Measurements from ENCODE around the gene SAG.

The SAG gene

DNA sequence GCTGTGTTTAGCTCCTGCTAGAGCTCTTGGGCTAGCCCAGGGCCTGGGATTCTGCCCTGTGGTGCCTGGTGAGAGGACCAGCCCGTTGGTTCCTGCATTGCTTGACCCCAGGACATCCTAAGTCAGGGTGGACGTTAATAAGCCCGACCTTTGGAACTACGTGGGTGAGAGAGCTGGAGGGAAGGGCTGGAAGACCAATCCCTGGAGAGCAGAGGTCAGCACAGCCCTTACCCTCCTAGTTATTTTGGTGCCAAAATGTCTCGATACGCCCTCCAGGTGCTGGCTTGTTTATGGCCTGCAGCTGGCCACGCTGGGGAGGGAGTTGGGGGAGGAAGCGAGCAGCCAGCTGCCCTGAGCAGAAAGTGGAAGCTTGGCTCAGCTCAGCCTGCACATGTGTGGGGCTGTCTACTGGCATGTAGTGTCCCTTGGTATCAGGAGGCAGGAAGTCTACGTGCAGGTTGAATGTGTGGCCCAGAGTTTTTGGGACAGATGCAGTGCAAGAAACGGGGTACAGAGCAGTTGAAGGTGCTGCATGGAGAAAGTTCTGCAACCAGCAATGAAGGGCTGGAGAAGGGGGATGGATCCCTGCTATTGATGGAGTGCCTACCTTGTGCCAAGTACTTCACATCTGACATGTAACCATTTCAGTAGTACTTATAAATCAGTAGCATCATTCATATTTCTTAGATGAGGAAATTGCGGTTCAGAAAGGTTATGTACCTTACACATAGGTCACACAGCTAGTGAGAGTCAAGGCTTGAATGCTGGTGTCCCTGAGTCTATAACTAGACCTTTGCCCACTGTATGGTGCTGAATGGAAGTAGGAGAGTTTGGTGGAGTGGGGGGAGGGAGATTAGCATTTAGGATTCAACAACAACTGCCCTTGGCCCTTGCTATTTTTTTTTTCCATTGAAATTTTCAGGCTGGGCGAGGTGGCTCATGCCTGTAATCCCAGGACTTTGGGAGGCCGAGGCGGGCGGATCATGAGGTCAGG, 41.7 kb downstream of the SAG start:
- Histone ChIP-seq H3K4me1 (ENCODE audit: control insufficient read depth in 1 of 2, insufficient read depth in 2 of 2, low read length in 2 of 2) (peaks cover 4 to 5% of the 10 kb centered on the region in 2 donors), H3K9me3 (ENCODE audit: control insufficient read depth in 1 of 2, low read length in 2 of 2) (no peaks in the 10 kb centered on the region), H3K27me3 (ENCODE audit: low read depth, low read length) (no peaks in the 10 kb centered on the region), H3K36me3 (ENCODE audit: control insufficient read depth in 1 of 2, insufficient read depth in 2 of 2, low read length in 2 of 2) (no peaks in the 10 kb centered on the region), H3K4me3 (ENCODE audit: low read depth in 1 of 2, low read length in 2 of 2) (no peak overlapping the region), H3K27ac (ENCODE audit: low read length) (no peak overlapping the region)

DNA sequence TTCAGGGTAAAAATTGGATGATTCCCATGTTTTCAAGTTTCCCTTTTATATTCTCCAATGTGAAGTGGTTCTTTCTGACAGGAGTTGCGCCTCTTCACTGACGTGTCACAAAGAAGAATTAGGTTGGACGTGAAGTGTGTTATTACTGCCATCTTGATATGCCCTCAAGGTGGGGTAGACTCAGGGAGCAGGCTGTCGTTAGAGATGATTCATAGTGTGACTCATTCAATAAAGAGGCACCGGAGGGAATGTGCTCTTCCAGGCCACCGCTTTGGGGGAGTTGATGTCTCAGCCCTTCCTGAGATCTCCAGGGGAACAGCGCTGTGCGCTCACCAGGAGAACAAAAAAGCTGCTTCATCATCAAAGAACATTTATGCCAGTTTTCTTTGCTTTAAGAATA, 43.1 kb downstream of the SAG start:
- Histone ChIP-seq H3K27ac (ENCODE audit: low read length) (no peak overlapping the region), H3K36me3 (ENCODE audit: control insufficient read depth in 1 of 2, insufficient read depth in 2 of 2, low read length in 2 of 2) (no peaks in the 10 kb centered on the region)

GRCh38 chr2:233351423-233351822, 43.8 kb downstream of the SAG start:
- no peak overlapping the region for H3K27ac ChIP-seq (ENCODE audit: low read length)
- H3K9me3 ChIP-seq (ENCODE audit: control insufficient read depth in 1 of 2, low read length in 2 of 2): no peaks in the 10 kb centered on the region
- no peaks in the 10 kb centered on the region for H3K36me3 ChIP-seq (ENCODE audit: control insufficient read depth in 1 of 2, insufficient read depth in 2 of 2, low read length in 2 of 2)
- H3K4me1 ChIP-seq (ENCODE audit: control insufficient read depth in 1 of 2, insufficient read depth in 2 of 2, low read length in 2 of 2): peaks cover 5 to 15% of the 10 kb centered on the region in 2 donors
- no peak overlapping the region for H3K4me3 ChIP-seq (ENCODE audit: low read depth in 1 of 2, low read length in 2 of 2)
- no peaks in the 10 kb centered on the region for H3K27me3 ChIP-seq (ENCODE audit: low read depth, low read length)

More for the DNA sequence above, 43.1 kb downstream of the SAG start:
- H3K27me3 ChIP-seq (ENCODE audit: low read depth, low read length): no peaks in the 10 kb centered on the region
- H3K9me3 ChIP-seq (ENCODE audit: control insufficient read depth in 1 of 2, low read length in 2 of 2): no peaks in the 10 kb centered on the region
- no peak overlapping the region for H3K4me3 ChIP-seq (ENCODE audit: low read depth in 1 of 2, low read length in 2 of 2)
- H3K4me1 ChIP-seq (ENCODE audit: control insufficient read depth in 1 of 2, insufficient read depth in 2 of 2, low read length in 2 of 2): peaks cover 5 to 9% of the 10 kb centered on the region in 2 donors

- Histone ChIP-seq H3K36me3 (ENCODE audit: control insufficient read depth in 1 of 2, insufficient read depth in 2 of 2, low read length in 2 of 2) (no peaks in the 10 kb centered on the region), H3K27me3 (ENCODE audit: low read depth, low read length) (no peaks in the 10 kb centered on the region), H3K4me1 (ENCODE audit: control insufficient read depth in 1 of 2, insufficient read depth in 2 of 2, low read length in 2 of 2) (peaks cover 5 to 20% of the 10 kb centered on the region in 2 donors), H3K9me3 (ENCODE audit: control insufficient read depth in 1 of 2, low read length in 2 of 2) (no peaks in the 10 kb centered on the region), H3K4me3 (ENCODE audit: low read depth in 1 of 2, low read length in 2 of 2) (no peak overlapping the region), H3K27ac (ENCODE audit: low read length) (no peak overlapping the region)
Measured at GRCh38 chr2:233352141-233352842, 44.7 kb downstream of the SAG start.

DNA sequence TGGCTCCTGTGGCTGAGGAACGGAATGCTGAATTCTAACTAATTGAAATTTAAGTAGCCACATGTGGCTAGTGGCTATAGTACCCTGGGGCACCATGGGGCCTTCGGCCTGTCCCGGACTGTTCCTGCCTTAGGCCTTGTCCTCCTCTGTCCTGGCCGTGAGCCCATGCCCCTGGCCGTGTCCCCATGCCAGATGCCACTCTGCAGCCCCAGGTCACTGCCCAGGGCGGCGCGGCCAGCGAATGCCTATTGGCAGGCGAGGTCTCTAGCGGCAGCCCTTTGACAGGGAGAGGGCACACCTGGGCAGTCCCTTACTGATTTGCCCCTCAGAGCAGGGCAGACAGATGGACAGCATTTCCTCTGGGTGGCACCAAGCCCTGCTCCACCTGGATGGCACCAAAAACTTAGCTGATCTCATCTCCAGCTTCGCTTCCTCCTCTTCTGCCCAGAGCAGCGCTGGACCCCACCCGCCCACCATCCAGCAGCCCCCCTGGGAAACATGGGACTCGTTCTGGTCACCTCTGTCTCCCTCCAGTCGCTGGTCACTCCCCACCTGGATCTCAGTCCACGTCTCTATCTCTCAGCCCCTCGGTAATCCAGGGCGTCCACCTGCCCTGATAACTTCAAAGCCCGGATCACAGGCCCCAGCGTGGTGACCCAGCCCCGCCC, 45.6 kb downstream of the SAG start:
- Histone ChIP-seq H3K4me1 (ENCODE audit: control insufficient read depth in 1 of 2, insufficient read depth in 2 of 2, low read length in 2 of 2) (peaks cover 5 to 27% of the 10 kb centered on the region in 2 donors), H3K9me3 (ENCODE audit: control insufficient read depth in 1 of 2, low read length in 2 of 2) (no peaks in the 10 kb centered on the region), H3K36me3 (ENCODE audit: control insufficient read depth in 1 of 2, insufficient read depth in 2 of 2, low read length in 2 of 2) (no peaks in the 10 kb centered on the region), H3K27ac (ENCODE audit: low read length) (no peak overlapping the region), H3K27me3 (ENCODE audit: low read depth, low read length) (no peaks in the 10 kb centered on the region), H3K4me3 (ENCODE audit: low read depth in 1 of 2, low read length in 2 of 2) (peak overlapping the region; percentile 51 to 63)

DNA sequence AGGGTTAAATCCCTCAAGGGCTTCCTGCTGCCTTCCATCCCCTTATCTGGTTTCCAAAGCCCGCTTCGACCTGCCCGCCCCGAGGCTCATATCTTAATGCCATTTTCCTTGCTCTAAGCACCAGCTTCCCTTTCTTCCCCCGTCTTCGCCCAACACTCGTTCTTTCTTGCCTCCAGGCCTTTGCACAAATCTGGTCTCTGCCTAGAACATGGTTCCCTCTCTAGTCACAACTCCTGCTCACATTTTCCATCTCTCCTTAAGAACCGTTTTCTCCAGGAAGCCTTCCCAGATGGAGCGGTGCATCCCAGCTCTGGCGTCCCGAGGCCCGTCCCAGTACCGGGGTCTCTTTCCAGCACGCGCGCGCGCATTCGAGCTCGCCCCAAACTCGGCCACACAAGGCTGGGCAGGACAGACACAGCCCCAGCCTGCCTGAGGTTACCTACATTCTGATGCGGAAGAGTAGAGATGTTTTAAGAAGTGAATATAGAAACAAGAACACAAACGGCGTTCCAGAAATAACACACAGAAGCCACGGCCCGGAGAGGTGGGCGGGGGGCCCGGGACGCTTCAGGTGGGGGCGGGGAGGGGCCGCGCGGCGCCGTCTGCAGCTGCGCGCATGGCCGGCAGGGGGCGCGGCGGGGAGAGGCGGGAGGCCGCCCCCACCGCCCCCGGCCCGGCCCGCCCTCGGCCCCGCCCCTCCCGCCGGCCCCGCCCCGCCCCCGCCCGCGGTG, 46.3 kb downstream of the SAG start, which contains the start of gene DGKD:
Gene DGKD (plus strand): TSS at position 726 of the 731 bp plus-strand sequence. CDS start 25 bp downstream, outside the sequence.
- H3K9me3 ChIP-seq (ENCODE audit: control insufficient read depth in 1 of 2, low read length in 2 of 2): no peaks in the 10 kb centered on the region
- H3K4me1 ChIP-seq (ENCODE audit: control insufficient read depth in 1 of 2, insufficient read depth in 2 of 2, low read length in 2 of 2): peaks cover 5 to 34% of the 10 kb centered on the region in 2 donors
- no peaks in the 10 kb centered on the region for H3K27me3 ChIP-seq (ENCODE audit: low read depth, low read length)
- H3K36me3 ChIP-seq (ENCODE audit: control insufficient read depth in 1 of 2, insufficient read depth in 2 of 2, low read length in 2 of 2): no peaks in the 10 kb centered on the region
- H3K27ac ChIP-seq (ENCODE audit: low read length): peak within 1 kb of the TSS; percentile 53
- H3K4me3 ChIP-seq (ENCODE audit: low read depth in 1 of 2, low read length in 2 of 2): peak within 1 kb of the TSS; percentile 85 to 86

DNA sequence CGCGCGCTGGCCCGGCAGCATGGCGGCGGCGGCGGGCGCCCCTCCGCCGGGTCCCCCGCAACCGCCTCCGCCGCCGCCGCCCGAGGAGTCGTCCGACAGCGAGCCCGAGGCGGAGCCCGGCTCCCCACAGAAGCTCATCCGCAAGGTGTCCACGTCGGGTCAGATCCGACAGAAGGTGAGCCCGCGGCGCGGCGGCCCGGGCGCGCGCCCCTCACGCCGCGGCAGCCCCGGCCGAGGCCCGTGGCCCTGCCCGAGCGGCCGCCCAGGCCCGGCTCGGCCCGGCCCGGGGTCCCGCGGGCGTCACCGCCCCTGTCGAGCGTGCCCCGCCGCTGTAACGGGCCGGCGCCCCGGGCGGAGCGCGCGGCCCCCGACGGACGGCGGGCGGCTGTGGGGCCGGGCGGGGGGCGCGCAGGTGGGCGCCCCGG, 46.9 kb downstream of the SAG start:
- Histone ChIP-seq H3K4me3 (ENCODE audit: low read depth in 1 of 2, low read length in 2 of 2) (peak overlapping the region in 1 of 2 donors; percentile 86), H3K9me3 (ENCODE audit: control insufficient read depth in 1 of 2, low read length in 2 of 2) (no peaks in the 10 kb centered on the region), H3K27ac (ENCODE audit: low read length) (no peak overlapping the region), H3K36me3 (ENCODE audit: control insufficient read depth in 1 of 2, insufficient read depth in 2 of 2, low read length in 2 of 2) (no peaks in the 10 kb centered on the region), H3K27me3 (ENCODE audit: low read depth, low read length) (no peaks in the 10 kb centered on the region), H3K4me1 (ENCODE audit: control insufficient read depth in 1 of 2, insufficient read depth in 2 of 2, low read length in 2 of 2) (peaks cover 5 to 36% of the 10 kb centered on the region in 2 donors)

DNA sequence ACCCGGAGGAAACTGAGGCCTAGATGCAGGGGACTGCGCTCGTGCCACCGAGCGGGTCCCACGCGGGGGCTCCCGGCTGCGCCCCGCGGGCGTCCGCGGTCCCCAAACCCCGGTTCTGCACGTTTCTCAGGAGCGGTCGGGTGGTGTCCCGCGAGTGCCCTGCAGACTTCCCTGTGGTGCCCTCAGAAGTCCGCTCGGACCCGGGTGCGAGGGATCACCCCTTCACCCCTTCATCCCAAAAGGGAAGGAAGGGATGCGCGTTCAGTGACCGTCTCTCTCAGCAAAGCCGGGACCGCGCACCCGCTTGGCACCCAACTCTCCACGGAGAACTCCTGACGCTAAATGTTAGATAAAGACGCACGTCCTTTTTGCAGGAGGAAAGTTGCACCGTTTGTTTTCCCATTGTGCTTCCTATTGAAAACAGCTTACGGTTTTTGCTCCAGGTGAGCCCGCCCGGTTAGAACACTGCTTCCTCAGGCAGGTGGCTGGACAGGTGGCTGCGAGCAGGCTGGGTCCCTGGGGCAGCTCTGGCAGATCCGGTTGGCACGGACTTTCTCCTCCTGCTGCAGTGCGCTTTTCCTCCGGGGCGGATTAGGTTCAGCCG, 47.5 kb downstream of the SAG start:
- H3K4me1 ChIP-seq (ENCODE audit: control insufficient read depth in 1 of 2, insufficient read depth in 2 of 2, low read length in 2 of 2): peaks cover 5 to 36% of the 10 kb centered on the region in 2 donors

GRCh38 chr2:233355916-233356315, 48.3 kb downstream of the SAG start:
- H3K27me3 ChIP-seq (ENCODE audit: low read depth, low read length): no peaks in the 10 kb centered on the region
- H3K4me1 ChIP-seq (ENCODE audit: control insufficient read depth in 1 of 2, insufficient read depth in 2 of 2, low read length in 2 of 2): peaks cover 5 to 32% of the 10 kb centered on the region in 2 donors
- H3K36me3 ChIP-seq (ENCODE audit: control insufficient read depth in 1 of 2, insufficient read depth in 2 of 2, low read length in 2 of 2): no peaks in the 10 kb centered on the region
- H3K27ac ChIP-seq (ENCODE audit: low read length): no peak overlapping the region
- no peaks in the 10 kb centered on the region for H3K9me3 ChIP-seq (ENCODE audit: control insufficient read depth in 1 of 2, low read length in 2 of 2)
- peak overlapping the region; percentile 85 to 86 for H3K4me3 ChIP-seq (ENCODE audit: low read depth in 1 of 2, low read length in 2 of 2)

More for the DNA sequence above, 47.5 kb downstream of the SAG start:
- peak overlapping the region; percentile 85 to 86 for H3K4me3 ChIP-seq (ENCODE audit: low read depth in 1 of 2, low read length in 2 of 2)
- H3K36me3 ChIP-seq (ENCODE audit: control insufficient read depth in 1 of 2, insufficient read depth in 2 of 2, low read length in 2 of 2): no peaks in the 10 kb centered on the region
- no peaks in the 10 kb centered on the region for H3K9me3 ChIP-seq (ENCODE audit: control insufficient read depth in 1 of 2, low read length in 2 of 2)
- H3K27ac ChIP-seq (ENCODE audit: low read length): no peak overlapping the region
- no peaks in the 10 kb centered on the region for H3K27me3 ChIP-seq (ENCODE audit: low read depth, low read length)

DNA sequence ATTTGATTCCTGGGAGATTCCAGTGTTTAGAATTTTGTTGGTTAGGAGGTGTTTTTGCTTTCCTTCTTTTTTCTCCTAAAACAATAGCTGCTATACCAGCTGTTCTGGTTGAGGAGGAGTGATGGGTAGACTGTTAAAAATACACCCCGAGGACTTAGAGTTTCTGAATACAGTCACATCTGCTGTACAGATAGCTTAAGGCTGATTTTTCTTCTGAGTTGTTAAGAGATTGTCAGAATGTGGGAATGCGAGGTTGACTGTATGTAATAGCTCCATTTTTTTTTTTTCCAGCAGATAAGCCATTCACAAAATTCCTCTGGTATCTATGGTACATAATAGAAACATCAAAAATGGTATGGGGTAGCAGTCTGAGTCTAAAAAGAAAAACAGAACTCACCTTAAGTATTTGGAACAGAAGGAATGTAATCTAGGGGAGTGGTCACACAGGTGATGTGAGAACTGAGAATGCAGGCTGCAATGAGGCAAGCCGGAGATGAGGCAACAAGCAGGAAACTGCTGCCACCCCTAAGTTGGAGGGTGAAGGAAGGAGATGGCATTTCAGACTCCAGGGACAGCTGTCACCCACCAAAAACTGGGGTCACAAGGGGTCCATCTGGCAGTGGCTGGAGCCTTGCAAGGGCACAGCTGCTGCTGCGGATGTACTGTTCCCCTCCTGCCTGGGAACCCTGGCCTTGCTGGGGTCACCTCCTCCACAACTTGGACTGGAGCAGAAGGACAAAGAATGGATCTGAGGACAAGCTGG, 49.1 kb downstream of the SAG start:
- Histone ChIP-seq H3K4me3 (ENCODE audit: low read depth in 1 of 2, low read length in 2 of 2) (peak overlapping the region; percentile 8 to 86), H3K4me1 (ENCODE audit: control insufficient read depth in 1 of 2, insufficient read depth in 2 of 2, low read length in 2 of 2) (peaks cover 5 to 32% of the 10 kb centered on the region in 2 donors), H3K9me3 (ENCODE audit: control insufficient read depth in 1 of 2, low read length in 2 of 2) (no peaks in the 10 kb centered on the region), H3K36me3 (ENCODE audit: control insufficient read depth in 1 of 2, insufficient read depth in 2 of 2, low read length in 2 of 2) (no peaks in the 10 kb centered on the region), H3K27me3 (ENCODE audit: low read depth, low read length) (no peaks in the 10 kb centered on the region), H3K27ac (ENCODE audit: low read length) (no peak overlapping the region)

Data from muscle layer of duodenum (tissue), 2 donors.